Measurements from ENCODE around the gene MAD2L1BP. TPM values are rescaled to one million over a fixed set of nuclear protein-coding genes. Genes with fewer than 3 reads are reported as not detected.

Gene MAD2L1BP
- total and polyA plus RNA-seq, 2 of the 13 experiments (the other 11 are each of a cell fraction or from before 2014, with no cell fraction given) = 54.2 to 55.5 TPM

GRCh38 chr6:43668151-43669028 lies 32.8 kb downstream of the MAD2L1BP start (continued):
- TF ChIP-seq HMGXB4 (CRISPR knock-in tag; IDR thresholded peaks at IDR 0.05; ENCODE audit: borderline replicate concordance in 1 of 2, low read depth in 1 of 2) (peak; percentile 88), FUBP1 (CRISPR knock-in tag; IDR thresholded peaks at IDR 0.05; ENCODE audit: borderline replicate concordance) (0 out of 2 replicates have a peak, but pooled peaks have one; percentile 59), ZNF12 (CRISPR knock-in tag; IDR thresholded peaks at IDR 0.05) (0 out of 2 replicates have a peak, but pooled peaks have one; percentile 45), USF2 (IDR thresholded peaks at IDR 0.05; ENCODE audit: low read depth, low read length) (0 out of 2 replicates have a peak, but pooled peaks have one; percentile 4), USF2 (CRISPR knock-in tag; IDR thresholded peaks at IDR 0.05; ENCODE audit: borderline replicate concordance) (no peak), FOXP4 (CRISPR knock-in tag; IDR thresholded peaks at IDR 0.05) (peak; percentile 71), THAP9 (CRISPR knock-in tag; IDR thresholded peaks at IDR 0.05; ENCODE audit: borderline replicate concordance) (peak; percentile 14; the same call in 1 of the 2 replicates), ZNF619 (CRISPR knock-in tag; IDR thresholded peaks at IDR 0.05) (peak; percentile 8; the same call in 1 of the 2 replicates), MNT (IDR thresholded peaks at IDR 0.05) (0 out of 2 replicates have a peak, but pooled peaks have one; percentile 25), KLF16 (CRISPR knock-in tag; IDR thresholded peaks at IDR 0.05) (peak; percentile 27 to 37; a peak in 1 of 4 replicates), GABPA (IDR thresholded peaks at IDR 0.05; ENCODE audit: low read depth, low read length) (no peak), GABPA (CRISPR knock-in tag; IDR thresholded peaks at IDR 0.05; ENCODE audit: low read depth) (no peak), POGZ (CRISPR knock-in tag; IDR thresholded peaks at IDR 0.05) (peak; percentile 69; the same call in 1 of the 2 replicates), SAP130 (CRISPR knock-in tag; IDR thresholded peaks at IDR 0.05; ENCODE audit: low read depth) (peak; percentile 95)
